CD4-positive, alpha-beta T cell (primary cell): ENCODE data around the gene HDAC4. TPM values are rescaled to one million over a fixed set of nuclear protein-coding genes. Genes with fewer than 3 reads are reported as not detected.

Source experiments
- ATAC-seq: fragments of 200-7000 bp; cut with Tn5 transposase; one replicate; pipeline ENCODE4 v1.10.0; 2022; ENCODE audit warnings: mild to moderate bottlenecking; ENCODE audit not compliant: poor library complexity
- CTCF ChIA-PET: fragments of 350-600 bp; sonication (Branson Sonifier 250); formaldehyde crosslinking; loops from one replicate; lab custom pipeline; 2021; ENCODE audit warnings: antibody characterized with exemption, inconsistent platforms; lab: Charles Lee
- POLR2A ChIA-PET: fragments of 350-600 bp; sonication (Branson Sonifier 250); formaldehyde crosslinking; loops from one replicate; lab custom pipeline; 2021; ENCODE audit warnings: antibody characterized with exemption, inconsistent platforms; lab: Charles Lee
- DNase-seq, 14 experiments: peaks; one replicate each; pipeline ENCODE4 v3.0.0-alpha.2; 2013 to 2020; ENCODE audit warnings: mixed read lengths in 2 of 14
- H3K27ac ChIP-seq, 2 donors: one replicate each; pipeline versions ENCODE4 v1.5.1 to v1.7.0; 2013; ENCODE audit warnings: low read length in 2 of 2, low read depth in 1 of 2, mild to moderate bottlenecking in 1 of 2
- H3K27me3 ChIP-seq, 2 experiments: 1 replicate in 1 of 2; 2 replicates in 1 of 2; pipeline versions ENCODE4 v1.6.1 to v1.7.0; 2013; ENCODE audit warnings: low read length in 2 of 2, control low read depth in 1 of 2, mild to moderate bottlenecking in 1 of 2, moderate library complexity in 1 of 2; ENCODE audit not compliant: insufficient read depth in 2 of 2, control insufficient read depth in 1 of 2
- H3K36me3 ChIP-seq: one replicate; pipeline ENCODE4 v1.6.1; 2013; ENCODE audit warnings: low read length, control low read depth; ENCODE audit not compliant: insufficient read depth
- H3K4me1 ChIP-seq: one replicate; pipeline ENCODE4 v1.6.1; 2013; ENCODE audit warnings: low read length, control low read depth; ENCODE audit not compliant: insufficient read depth
- H3K4me3 ChIP-seq: one replicate; pipeline ENCODE4 v1.5.1; 2013; ENCODE audit warnings: mild to moderate bottlenecking, low read length, moderate library complexity
- H3K9me3 ChIP-seq, 2 experiments: 1 replicate in 1 of 2; 2 replicates in 1 of 2; pipeline versions ENCODE4 v1.6.1 to v1.7.0; 2013; ENCODE audit warnings: low read length in 2 of 2, mild to moderate bottlenecking in 2 of 2, control low read depth in 1 of 2, moderate library complexity in 1 of 2; ENCODE audit not compliant: control insufficient read depth in 1 of 2, insufficient read depth in 1 of 2
- H3K27ac Mint-ChIP-seq: one replicate; pipeline ENCODE4 v1.8.0; 2020; ENCODE audit warnings: mixed read lengths
- H3K27me3 Mint-ChIP-seq: one replicate; pipeline ENCODE4 v1.8.0; 2021; ENCODE audit warnings: mixed read lengths
- H3K36me3 Mint-ChIP-seq: one replicate; pipeline ENCODE4 v1.8.0; 2021; ENCODE audit warnings: low read depth, mixed read lengths
- H3K4me1 Mint-ChIP-seq: one replicate; pipeline ENCODE4 v1.8.0; 2021; ENCODE audit warnings: low read depth, mixed read lengths
- H3K4me3 Mint-ChIP-seq: one replicate; pipeline ENCODE4 v1.8.0; 2020; ENCODE audit warnings: mild to moderate bottlenecking, mixed read lengths
- H3K9me3 Mint-ChIP-seq: one replicate; pipeline ENCODE4 v1.8.0; 2020; ENCODE audit warnings: mixed read lengths
- CTCF ChIP-seq: fragments of 200-600 bp; IDR thresholded peaks from one replicate; pipeline ENCODE4 v1.8.0; 2022; ENCODE audit warnings: antibody characterized with exemption, mild to moderate bottlenecking
- intact Hi-C, 2 experiments: fragments of 100-400 bp; cut with DNase I in 1 of 2; cut with micrococcal nuclease in 1 of 2; formaldehyde crosslinking; loops; one replicate each; pipeline versions ENCODE4 v1.15.1 to v1.9.0; 2023 to 2025; cut with DNase I, micrococcal nuclease
- total RNA-seq, 174 experiments: library from RNA in 2 of 174; stranded (reverse) in 2 of 174; gene quantifications; one replicate each; pipeline ENCODE4 v1.2.3 and lab custom pipeline; 2021 to 2026

The HDAC4 gene
- total RNA-seq, 2 experiments from 2014 or later: 45.3 to 49.2 TPM

- no peaks in the 10 kb centered on the region for H3K9me3 Mint-ChIP-seq
- H3K4me1 Mint-ChIP-seq: peaks cover 29% of the 10 kb centered on the region
- H3K4me3 Mint-ChIP-seq: no peak overlapping the region
- Histone ChIP-seq H3K9me3 (no peaks in the 10 kb centered on the region), H3K36me3 (peaks cover 29% of the 10 kb centered on the region), H3K4me1 (peaks cover 4% of the 10 kb centered on the region), H3K27ac (no peak overlapping the region), H3K4me3 (no peak overlapping the region), H3K27me3 (no peaks in the 10 kb centered on the region)
- POLR2A ChIA-PET: no interaction called here
- H3K27ac Mint-ChIP-seq: no peak overlapping the region
- intact Hi-C loops: no loop called here
- ATAC-seq (no peak), DNase-seq (no peak)
- CTCF ChIA-PET: no interaction called here
- peaks cover 41% of the 10 kb centered on the region for H3K36me3 Mint-ChIP-seq
- H3K27me3 Mint-ChIP-seq: no peaks in the 10 kb centered on the region
- TF ChIP-seq CTCF: no peak
These were observed 202.6 kb downstream of the HDAC4 start for GRCh38 chr2:239198221-239198620.

GRCh38 chr2:239197146-239197545 lies 203.7 kb downstream of the HDAC4 start:
- Histone ChIP-seq H3K27ac (no peak overlapping the region), H3K4me1 (peaks cover 4% of the 10 kb centered on the region), H3K4me3 (no peak overlapping the region), H3K36me3 (peaks cover 29% of the 10 kb centered on the region), H3K9me3 (no peaks in the 10 kb centered on the region), H3K27me3 (no peaks in the 10 kb centered on the region)
- H3K4me1 Mint-ChIP-seq: peaks cover 29% of the 10 kb centered on the region
- TF ChIP-seq CTCF: no peak
- ATAC-seq (no peak), DNase-seq (no peak)
- H3K9me3 Mint-ChIP-seq: no peaks in the 10 kb centered on the region
- no peak overlapping the region for H3K27ac Mint-ChIP-seq
- POLR2A ChIA-PET: no interaction called here
- intact Hi-C loops: no loop called here
- H3K36me3 Mint-ChIP-seq: peaks cover 50% of the 10 kb centered on the region
- H3K4me3 Mint-ChIP-seq: no peak overlapping the region
- no peaks in the 10 kb centered on the region for H3K27me3 Mint-ChIP-seq
- CTCF ChIA-PET: no interaction called here

DNA sequence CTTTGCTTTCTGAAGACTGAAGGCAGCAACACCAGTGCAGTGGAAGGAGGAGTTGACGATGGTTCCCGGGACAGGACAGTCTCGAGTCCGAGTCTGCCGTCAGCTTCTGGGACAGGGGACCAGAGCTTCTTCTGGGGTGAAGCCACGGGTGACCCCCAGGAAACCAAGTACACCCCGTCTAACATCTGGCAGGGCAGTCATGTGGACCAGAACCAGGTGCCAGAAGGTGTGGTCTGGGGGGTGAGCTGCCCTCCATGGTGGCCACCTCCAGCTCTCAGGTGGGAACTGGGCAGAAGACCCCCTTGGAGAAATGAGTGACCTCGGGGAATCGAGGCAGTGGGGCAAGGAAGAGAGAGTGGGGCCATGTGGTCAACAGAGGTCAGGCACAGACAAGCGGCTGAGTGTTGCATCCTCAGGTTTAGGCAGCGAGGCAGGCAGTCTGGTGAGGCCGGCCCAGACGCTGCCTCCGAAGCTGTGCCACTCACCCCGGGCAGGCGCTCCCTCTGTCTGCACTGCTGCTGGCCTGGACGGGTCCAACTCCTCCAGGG lies 204.3 kb downstream of the HDAC4 start:
- Mint-ChIP-seq H3K27me3 (no peaks in the 10 kb centered on the region), H3K4me3 (no peak overlapping the region), H3K27ac (no peak overlapping the region), H3K36me3 (peaks cover 54% of the 10 kb centered on the region), H3K4me1 (peaks cover 23% of the 10 kb centered on the region), H3K9me3 (no peaks in the 10 kb centered on the region)
- peaks cover 4% of the 10 kb centered on the region for H3K4me1 ChIP-seq
- ChIA-PET CTCF (no interaction called here), POLR2A (no interaction called here)
- no peak for TF ChIP-seq CTCF
- intact Hi-C loops: no loop called here
- ATAC-seq (no peak), DNase-seq (peak in 1 of 14 experiments; percentile 27)
- no peaks in the 10 kb centered on the region for H3K9me3 ChIP-seq
- H3K27me3 ChIP-seq: no peaks in the 10 kb centered on the region
- no peak overlapping the region for H3K27ac ChIP-seq
- no peak overlapping the region for H3K4me3 ChIP-seq
- peaks cover 29% of the 10 kb centered on the region for H3K36me3 ChIP-seq
